ENCODE data around the gene NOS1.

NOS1 gene

DNA sequence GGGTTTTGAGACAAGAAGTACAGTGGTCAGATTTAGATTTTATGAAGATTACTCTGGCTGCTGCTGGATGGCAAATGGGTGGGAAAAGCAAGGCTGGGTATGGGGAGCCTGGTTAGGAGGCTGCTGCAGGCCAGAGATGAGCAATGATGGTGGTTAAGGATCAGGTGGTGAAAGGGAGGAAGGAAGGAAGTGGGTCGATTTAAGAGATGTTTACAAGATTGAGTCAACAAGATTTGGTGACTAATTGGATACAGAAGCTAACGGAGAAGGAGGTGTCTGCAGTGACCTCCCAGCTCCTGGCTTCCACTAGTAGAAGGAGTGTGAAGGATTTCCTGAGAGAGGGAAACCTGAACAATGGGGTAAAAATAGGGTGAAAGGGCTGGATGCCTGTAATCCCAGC is 18.7 kb downstream of the NOS1 start:
- TF ChIP-seq, protein P1, sequence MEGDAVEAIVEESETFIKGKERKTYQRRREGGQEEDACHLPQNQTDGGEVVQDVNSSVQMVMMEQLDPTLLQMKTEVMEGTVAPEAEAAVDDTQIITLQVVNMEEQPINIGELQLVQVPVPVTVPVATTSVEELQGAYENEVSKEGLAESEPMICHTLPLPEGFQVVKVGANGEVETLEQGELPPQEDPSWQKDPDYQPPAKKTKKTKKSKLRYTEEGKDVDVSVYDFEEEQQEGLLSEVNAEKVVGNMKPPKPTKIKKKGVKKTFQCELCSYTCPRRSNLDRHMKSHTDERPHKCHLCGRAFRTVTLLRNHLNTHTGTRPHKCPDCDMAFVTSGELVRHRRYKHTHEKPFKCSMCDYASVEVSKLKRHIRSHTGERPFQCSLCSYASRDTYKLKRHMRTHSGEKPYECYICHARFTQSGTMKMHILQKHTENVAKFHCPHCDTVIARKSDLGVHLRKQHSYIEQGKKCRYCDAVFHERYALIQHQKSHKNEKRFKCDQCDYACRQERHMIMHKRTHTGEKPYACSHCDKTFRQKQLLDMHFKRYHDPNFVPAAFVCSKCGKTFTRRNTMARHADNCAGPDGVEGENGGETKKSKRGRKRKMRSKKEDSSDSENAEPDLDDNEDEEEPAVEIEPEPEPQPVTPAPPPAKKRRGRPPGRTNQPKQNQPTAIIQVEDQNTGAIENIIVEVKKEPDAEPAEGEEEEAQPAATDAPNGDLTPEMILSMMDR (IDR thresholded peaks at IDR 0.05; ENCODE audit: low read depth, low read length): no peak
- DNase-seq (ENCODE audit: extremely low read depth, low read depth): no peak

DNA sequence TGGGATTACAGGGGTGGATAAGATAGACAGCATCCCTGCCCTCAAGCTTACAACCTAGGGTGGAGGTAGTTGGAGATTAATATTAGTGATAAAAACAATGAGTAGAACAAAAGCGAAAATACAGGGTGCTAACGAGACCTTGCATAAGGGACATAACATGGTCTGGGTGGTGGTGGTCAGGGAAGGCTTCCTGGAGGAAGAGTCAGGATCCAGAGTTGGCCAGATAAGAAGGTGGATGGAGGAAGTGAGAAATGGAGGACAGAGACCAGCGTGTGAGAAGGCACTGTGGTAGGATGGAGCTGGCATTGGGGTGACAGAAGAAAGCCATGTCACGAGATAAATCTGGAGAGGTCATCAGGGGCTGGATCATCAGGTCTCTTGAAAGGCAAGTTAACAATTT is 19.2 kb downstream of the NOS1 start:
- DNase-seq (ENCODE audit: extremely low read depth, low read depth): no peak
- TF ChIP-seq, protein P1 (IDR thresholded peaks at IDR 0.05; ENCODE audit: low read depth, low read length): no peak

DNA sequence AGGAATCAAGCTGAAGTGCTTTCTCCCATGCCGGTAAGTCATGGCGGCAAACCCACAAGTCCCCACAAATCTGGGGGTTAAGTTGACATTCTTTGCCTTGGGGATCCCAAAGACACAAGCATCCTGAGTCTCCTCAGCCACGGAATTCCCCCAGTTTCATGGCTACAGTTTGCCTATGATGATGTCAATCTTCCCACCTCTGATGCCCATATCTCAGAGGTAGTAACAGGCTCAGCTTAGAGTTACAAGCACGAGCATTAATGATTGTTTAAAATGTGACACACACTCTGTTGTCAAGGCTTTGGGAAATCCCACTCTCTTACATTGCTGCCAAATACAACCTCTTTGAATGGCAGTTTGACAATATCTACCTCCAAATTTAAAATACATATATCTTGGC is 22.3 kb downstream of the NOS1 start:
- DNase-seq (ENCODE audit: extremely low read depth, low read depth): no peak
- TF ChIP-seq, protein P1 (IDR thresholded peaks at IDR 0.05; ENCODE audit: low read depth, low read length): no peak

DNA sequence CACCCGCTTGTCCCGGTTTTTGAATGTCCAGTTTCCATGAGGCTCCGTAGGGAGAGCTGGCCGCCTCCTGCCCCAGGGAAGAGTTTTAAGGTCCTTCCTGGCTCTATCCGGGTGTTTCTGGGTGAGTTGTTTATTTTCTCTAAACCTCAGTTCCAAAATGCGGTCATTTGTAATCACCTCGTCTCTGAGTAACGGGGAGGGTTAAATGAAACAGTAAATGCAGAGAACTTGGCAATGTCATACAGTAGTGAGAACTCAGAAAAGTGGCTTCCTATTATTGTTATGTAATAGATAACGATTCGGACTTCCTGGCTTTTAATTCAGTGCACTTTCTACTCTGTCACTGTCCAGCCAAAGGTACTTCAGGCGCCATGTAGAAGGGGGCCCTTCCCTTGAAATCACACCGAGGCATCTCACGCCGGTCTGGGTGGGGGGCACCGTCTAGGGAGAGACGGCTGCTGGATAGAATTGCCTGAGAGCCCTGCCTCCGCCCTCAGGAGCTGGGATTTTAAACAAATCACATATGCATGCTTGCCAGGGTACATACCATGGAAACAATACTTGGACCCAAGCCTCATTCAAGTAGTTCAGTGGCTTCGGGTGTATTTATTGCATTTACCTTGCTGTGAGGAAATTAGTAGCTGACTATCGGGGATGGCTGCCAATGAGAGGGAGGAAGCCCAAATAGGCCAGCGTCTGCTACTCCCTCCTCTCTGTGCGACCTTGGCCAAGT is 26.4 kb downstream of the NOS1 start:
- no peak for DNase-seq (ENCODE audit: extremely low read depth, low read depth)
- TF ChIP-seq, protein P1 (IDR thresholded peaks at IDR 0.05; ENCODE audit: low read depth, low read length): no peak

DNA sequence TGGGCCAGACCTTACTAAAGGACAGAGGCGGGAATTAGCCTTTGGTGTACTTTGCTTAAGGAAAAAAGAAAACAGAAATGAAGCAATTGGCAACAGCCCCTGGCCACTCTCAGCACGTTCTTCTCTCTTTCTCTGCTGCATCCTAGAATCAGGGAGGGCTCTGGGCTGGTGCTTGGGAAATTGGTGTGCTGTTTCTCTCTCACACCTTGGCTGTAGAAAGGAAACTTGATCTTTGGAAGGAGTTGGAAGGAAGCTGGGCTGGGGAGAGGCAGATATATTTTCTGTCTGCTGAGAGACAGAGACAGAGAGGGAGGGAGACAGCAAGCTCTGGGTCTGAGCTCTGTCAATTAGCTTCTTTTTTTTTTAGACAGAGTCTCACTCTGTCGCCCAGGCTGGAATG is 27.4 kb downstream of the NOS1 start:
- no peak for DNase-seq (ENCODE audit: extremely low read depth, low read depth)
- TF ChIP-seq, protein P1 (IDR thresholded peaks at IDR 0.05; ENCODE audit: low read depth, low read length): no peak

DNA sequence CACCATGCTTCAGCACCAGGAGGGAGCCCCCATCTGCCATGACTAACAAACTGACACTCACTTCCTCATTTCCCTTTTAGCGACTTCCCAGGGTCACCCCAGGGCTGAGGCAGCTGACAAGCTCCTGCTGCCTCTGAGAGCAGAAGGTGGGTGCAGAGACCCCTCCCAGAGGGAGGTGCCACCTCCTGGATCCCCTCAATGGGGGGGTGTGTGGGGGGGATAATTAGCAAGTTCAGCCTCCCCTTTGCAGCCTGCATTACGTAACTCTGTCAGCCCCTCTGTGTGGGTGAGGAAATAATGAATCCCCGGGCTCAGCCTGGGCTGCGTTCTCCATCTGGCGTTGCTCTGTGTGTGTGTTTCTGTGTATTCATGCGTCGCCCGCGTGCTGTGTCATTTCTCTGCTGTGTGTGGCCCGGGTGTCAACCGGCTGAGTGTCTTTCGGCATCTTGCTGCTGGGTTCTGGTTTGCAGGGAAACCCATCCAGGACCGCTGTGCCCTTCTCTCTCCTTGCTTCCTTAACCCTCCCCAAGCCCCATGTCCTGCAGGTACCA is 28.0 kb downstream of the NOS1 start:
- no peak for DNase-seq (ENCODE audit: extremely low read depth, low read depth)
- TF ChIP-seq, protein P1 (IDR thresholded peaks at IDR 0.05; ENCODE audit: low read depth, low read length): no peak

DNA sequence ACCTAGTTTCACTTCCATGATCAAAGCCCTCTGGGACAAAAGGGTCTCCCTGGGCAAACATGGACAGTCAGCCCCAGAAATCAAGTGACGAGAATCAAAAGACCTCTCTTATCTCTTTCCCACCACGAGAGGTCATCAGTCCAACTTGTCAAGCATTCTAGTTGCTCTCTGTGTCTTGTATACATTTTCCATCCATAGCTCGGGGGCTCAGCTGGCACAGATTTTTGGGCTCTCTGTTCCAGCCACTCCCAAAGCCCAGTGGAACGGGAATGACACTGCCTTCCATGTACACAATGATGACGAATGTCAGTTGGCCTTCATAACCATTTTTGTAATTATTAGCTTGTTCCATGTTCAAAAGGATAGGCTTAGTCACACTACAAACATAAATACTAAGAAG is 29.7 kb downstream of the NOS1 start:
- no peak for DNase-seq (ENCODE audit: extremely low read depth, low read depth)
- TF ChIP-seq, protein P1 (IDR thresholded peaks at IDR 0.05; ENCODE audit: low read depth, low read length): no peak
